ENCODE data around the gene QARS1.

QARS1 gene

GRCh38 chr3:49111347-49111746 lies 6.8 kb upstream of the QARS1 start:
- ATAC-seq (ENCODE audit: low read depth) (no peak), DNase-seq (ENCODE audit: low spot score) (peak; percentile 51)
- Histone ChIP-seq H3K27me3 (ENCODE audit: insufficient read depth, poor library complexity, severe bottlenecking) (no peaks in the 10 kb centered on the region), H3K9me3 (ENCODE audit: severe bottlenecking) (no peaks in the 10 kb centered on the region), H3K4me1 (ENCODE audit: insufficient read depth, poor library complexity, severe bottlenecking) (no peaks in the 10 kb centered on the region), H3K4me3 (ENCODE audit: severe bottlenecking) (no peak overlapping the region), H3K36me3 (ENCODE audit: low read depth) (peaks cover 79% of the 10 kb centered on the region), H3K27ac (ENCODE audit: poor library complexity, severe bottlenecking) (no peak overlapping the region)
- no peak for TF ChIP-seq CTCF (IDR thresholded peaks at IDR 0.05; ENCODE audit: poor library complexity, severe bottlenecking)

- H3K4me1 ChIP-seq (ENCODE audit: insufficient read depth, poor library complexity, severe bottlenecking), result no peaks in the 10 kb centered on the region
- no peak for TF ChIP-seq CTCF (IDR thresholded peaks at IDR 0.05; ENCODE audit: poor library complexity, severe bottlenecking)
- no peaks in the 10 kb centered on the region for H3K27me3 ChIP-seq (ENCODE audit: insufficient read depth, poor library complexity, severe bottlenecking)
- peaks cover 74% of the 10 kb centered on the region for H3K36me3 ChIP-seq (ENCODE audit: low read depth)
- no peak for ATAC-seq (ENCODE audit: low read depth)
- no peak overlapping the region for H3K27ac ChIP-seq (ENCODE audit: poor library complexity, severe bottlenecking)
- H3K9me3 ChIP-seq (ENCODE audit: severe bottlenecking), result no peaks in the 10 kb centered on the region
- peak; percentile 38 for DNase-seq (ENCODE audit: low spot score)
- no peak overlapping the region for H3K4me3 ChIP-seq (ENCODE audit: severe bottlenecking)
These were observed 6.2 kb upstream of the QARS1 start for GRCh38 chr3:49110780-49111179.

GRCh38 chr3:49108346-49108745 lies 3.8 kb upstream of the QARS1 start:
- Histone ChIP-seq H3K27ac (ENCODE audit: poor library complexity, severe bottlenecking) (no peak overlapping the region), H3K36me3 (ENCODE audit: low read depth) (peaks cover 52% of the 10 kb centered on the region), H3K9me3 (ENCODE audit: severe bottlenecking) (no peaks in the 10 kb centered on the region), H3K4me1 (ENCODE audit: insufficient read depth, poor library complexity, severe bottlenecking) (no peaks in the 10 kb centered on the region), H3K4me3 (ENCODE audit: severe bottlenecking) (no peak overlapping the region), H3K27me3 (ENCODE audit: insufficient read depth, poor library complexity, severe bottlenecking) (no peaks in the 10 kb centered on the region)
- no peak for TF ChIP-seq CTCF (IDR thresholded peaks at IDR 0.05; ENCODE audit: poor library complexity, severe bottlenecking)
- ATAC-seq (ENCODE audit: low read depth) (no peak), DNase-seq (ENCODE audit: low spot score) (no peak)

GRCh38 chr3:49104052-49104426 lies 518 bp downstream of the QARS1 start:
- H3K4me3 ChIP-seq (ENCODE audit: severe bottlenecking), result peak overlapping the region; percentile 51
- no peaks in the 10 kb centered on the region for H3K27me3 ChIP-seq (ENCODE audit: insufficient read depth, poor library complexity, severe bottlenecking)
- peak overlapping the region; percentile 37 for H3K27ac ChIP-seq (ENCODE audit: poor library complexity, severe bottlenecking)
- no peaks in the 10 kb centered on the region for H3K4me1 ChIP-seq (ENCODE audit: insufficient read depth, poor library complexity, severe bottlenecking)
- no peak for TF ChIP-seq CTCF (IDR thresholded peaks at IDR 0.05; ENCODE audit: poor library complexity, severe bottlenecking)
- ATAC-seq (ENCODE audit: low read depth), result peak; percentile 1; the same call in 1 of the 3 replicates
- no peak for DNase-seq (ENCODE audit: low spot score)
- H3K9me3 ChIP-seq (ENCODE audit: severe bottlenecking), result no peaks in the 10 kb centered on the region
- peaks cover 45% of the 10 kb centered on the region for H3K36me3 ChIP-seq (ENCODE audit: low read depth)

- peaks cover 56% of the 10 kb centered on the region for H3K36me3 ChIP-seq (ENCODE audit: low read depth)
- H3K27ac ChIP-seq (ENCODE audit: poor library complexity, severe bottlenecking), result no peak overlapping the region
- no peak overlapping the region for H3K4me3 ChIP-seq (ENCODE audit: severe bottlenecking)
- no peaks in the 10 kb centered on the region for H3K27me3 ChIP-seq (ENCODE audit: insufficient read depth, poor library complexity, severe bottlenecking)
- DNase-seq (ENCODE audit: low spot score), result no peak
- TF ChIP-seq CTCF (IDR thresholded peaks at IDR 0.05; ENCODE audit: poor library complexity, severe bottlenecking), result no peak
- H3K9me3 ChIP-seq (ENCODE audit: severe bottlenecking), result no peaks in the 10 kb centered on the region
- ATAC-seq (ENCODE audit: low read depth), result no peak
- no peaks in the 10 kb centered on the region for H3K4me1 ChIP-seq (ENCODE audit: insufficient read depth, poor library complexity, severe bottlenecking)
These were observed 4.4 kb downstream of the QARS1 start for GRCh38 chr3:49100046-49100615.

Measured in RWPE2 (cell line).